ENCODE measurements around the gene SCMH1. TPM values are rescaled to one million over a fixed set of nuclear protein-coding genes. Genes with fewer than 3 reads are reported as not detected.

SCMH1 gene
- total and polyA plus RNA-seq, 2 experiments from 2014 or later: 48.1 to 52.3 TPM

- Histone ChIP-seq H3K27ac (no peak overlapping the region), H3K36me3 (replicated peaks; ENCODE audit: insufficient read depth, low read depth) (no peaks in the 10 kb centered on the region), H3K79me2 (peaks cover 100% of the 10 kb centered on the region), H3K4me1 (ENCODE audit: insufficient read depth) (peaks cover 6% of the 10 kb centered on the region), H3K4me2 (no peak overlapping the region), H2AFZ (no peak overlapping the region), H3K9me3 (ENCODE audit: low read depth) (no peaks in the 10 kb centered on the region), H4K20me1 (ENCODE audit: insufficient read depth, poor library complexity, severe bottlenecking) (peaks cover 18% of the 10 kb centered on the region), H3K27me3 (no peaks in the 10 kb centered on the region), H3K4me3 (no peak overlapping the region), H3K9me2 (replicated peaks; ENCODE audit: insufficient read depth) (no peaks in the 10 kb centered on the region)
- no peak for TF ChIP-seq EZH2phosphoT487 (IDR thresholded peaks at IDR 0.05; ENCODE audit: low read depth, severe bottlenecking, unreplicated experiment)
- TF ChIP-seq CTCF (IDR thresholded peaks at IDR 0.05; ENCODE audit: poor library complexity): no peak
- TF ChIP-seq EZH2 (IDR thresholded peaks at IDR 0.05; ENCODE audit: borderline replicate concordance): no peak
- WGBS (ENCODE audit: low lambda C conversion rate, missing lambda C conversion rate): 46% methylated on average over 3 of the region's 3 CpGs
- no peak for DNase-seq (ENCODE audit: low spot score)
Measured at GRCh38 chr1:41226815-41227434, 15.2 kb downstream of the SCMH1 start.

- no peaks in the 10 kb centered on the region for H3K9me3 ChIP-seq (ENCODE audit: low read depth)
- no peaks in the 10 kb centered on the region for H3K9me2 ChIP-seq (replicated peaks; ENCODE audit: insufficient read depth)
- H3K4me2 ChIP-seq: peak overlapping the region; percentile 32
- peaks cover 99% of the 10 kb centered on the region for H3K79me2 ChIP-seq
- DNase-seq (ENCODE audit: low spot score): no peak
- no peak overlapping the region for H3K4me3 ChIP-seq
- no peak overlapping the region for H3K27ac ChIP-seq
- no peak overlapping the region for H2AFZ ChIP-seq
- 76% methylated on average over 3 of the region's 3 CpGs for WGBS (ENCODE audit: low lambda C conversion rate, missing lambda C conversion rate)
- no peaks in the 10 kb centered on the region for H3K36me3 ChIP-seq (replicated peaks; ENCODE audit: insufficient read depth, low read depth)
- TF ChIP-seq CTCF (IDR thresholded peaks at IDR 0.05; ENCODE audit: poor library complexity): no peak
- TF ChIP-seq EZH2 (IDR thresholded peaks at IDR 0.05; ENCODE audit: borderline replicate concordance): no peak
- peaks cover 5% of the 10 kb centered on the region for H3K4me1 ChIP-seq (ENCODE audit: insufficient read depth)
- no peaks in the 10 kb centered on the region for H3K27me3 ChIP-seq
- peaks cover 18% of the 10 kb centered on the region for H4K20me1 ChIP-seq (ENCODE audit: insufficient read depth, poor library complexity, severe bottlenecking)
Measured at GRCh38 chr1:41225495-41225894, 16.6 kb downstream of the SCMH1 start.

GRCh38 chr1:41222496-41222895, 19.6 kb downstream of the SCMH1 start:
- no peaks in the 10 kb centered on the region for H3K9me2 ChIP-seq (replicated peaks; ENCODE audit: insufficient read depth)
- no peak overlapping the region for H3K27ac ChIP-seq
- H3K4me2 ChIP-seq: peak overlapping the region; percentile 4
- H3K4me1 ChIP-seq (ENCODE audit: insufficient read depth): peaks cover 5% of the 10 kb centered on the region
- WGBS (ENCODE audit: low lambda C conversion rate, missing lambda C conversion rate): 66% methylated on average over 2 of the region's 2 CpGs
- H3K36me3 ChIP-seq (replicated peaks; ENCODE audit: insufficient read depth, low read depth): no peaks in the 10 kb centered on the region
- H3K9me3 ChIP-seq (ENCODE audit: low read depth): no peaks in the 10 kb centered on the region
- H4K20me1 ChIP-seq (ENCODE audit: insufficient read depth, poor library complexity, severe bottlenecking): peaks cover 18% of the 10 kb centered on the region
- peak; percentile 25 for DNase-seq (ENCODE audit: low spot score)
- no peaks in the 10 kb centered on the region for H3K27me3 ChIP-seq
- no peak overlapping the region for H2AFZ ChIP-seq
- no peak for TF ChIP-seq CTCF (IDR thresholded peaks at IDR 0.05; ENCODE audit: poor library complexity)
- TF ChIP-seq EZH2phosphoT487 (IDR thresholded peaks at IDR 0.05; ENCODE audit: low read depth, severe bottlenecking, unreplicated experiment): no peak
- TF ChIP-seq EZH2 (IDR thresholded peaks at IDR 0.05; ENCODE audit: borderline replicate concordance): no peak
- H3K4me3 ChIP-seq: no peak overlapping the region
- H3K79me2 ChIP-seq: peaks cover 99% of the 10 kb centered on the region

- H3K9me2 ChIP-seq (replicated peaks; ENCODE audit: insufficient read depth): no peaks in the 10 kb centered on the region
- H3K4me2 ChIP-seq: peak overlapping the region; percentile 4
- no peak overlapping the region for H3K4me3 ChIP-seq
- no peaks in the 10 kb centered on the region for H3K27me3 ChIP-seq
- TF ChIP-seq CTCF (IDR thresholded peaks at IDR 0.05; ENCODE audit: poor library complexity): no peak
- TF ChIP-seq EZH2phosphoT487 (IDR thresholded peaks at IDR 0.05; ENCODE audit: low read depth, severe bottlenecking, unreplicated experiment): no peak
- TF ChIP-seq EZH2 (IDR thresholded peaks at IDR 0.05; ENCODE audit: borderline replicate concordance): no peak
- H3K36me3 ChIP-seq (replicated peaks; ENCODE audit: insufficient read depth, low read depth): no peaks in the 10 kb centered on the region
- DNase-seq (ENCODE audit: low spot score): no peak
- H3K4me1 ChIP-seq (ENCODE audit: insufficient read depth): peaks cover 5% of the 10 kb centered on the region
- H3K79me2 ChIP-seq: peaks cover 98% of the 10 kb centered on the region
- H2AFZ ChIP-seq: no peak overlapping the region
- peaks cover 15% of the 10 kb centered on the region for H4K20me1 ChIP-seq (ENCODE audit: insufficient read depth, poor library complexity, severe bottlenecking)
- no peak overlapping the region for H3K27ac ChIP-seq
- no peaks in the 10 kb centered on the region for H3K9me3 ChIP-seq (ENCODE audit: low read depth)
Measured at GRCh38 chr1:41221995-41222394, 20.1 kb downstream of the SCMH1 start.

Data from hepatocyte (in vitro differentiated cells).